CD4-positive, alpha-beta T cell treated with Interleukin-12 subunit alpha and Interleukin-12 subunit beta, for 1 hour (primary cell): ENCODE measurements around the gene TDO2.
"Not testable (repeated sequence)": the region's sequence is repeated elsewhere in the genome, so short reads cannot be mapped to it uniquely, and the experiment has no call there.

ENCODE experiments used
- DNase-seq: peaks from one replicate; pipeline ENCODE4 v3.0.0-alpha.2; 2020

The TDO2 gene

DNA sequence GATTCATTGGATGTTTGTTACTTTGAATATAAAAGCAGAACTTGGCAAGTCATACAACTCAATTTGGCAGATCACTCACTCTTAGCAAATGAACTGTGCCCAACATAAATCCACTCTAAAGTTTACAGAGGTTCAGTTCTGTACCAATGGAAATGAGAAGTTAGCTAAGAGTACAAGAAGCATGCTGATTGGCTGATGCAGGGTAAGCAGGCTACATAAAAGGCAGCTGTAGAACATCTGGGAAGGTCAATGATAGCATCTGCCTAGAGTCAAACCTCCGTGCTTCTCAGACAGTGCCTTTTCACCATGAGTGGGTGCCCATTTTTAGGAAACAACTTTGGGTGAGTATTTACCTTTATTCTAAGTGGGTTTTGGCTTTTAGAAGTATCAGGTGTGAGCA is at the start of gene TDO2:
Gene TDO2 (plus strand): TSS at position 244 of the 400 bp plus-strand sequence. CDS start 63 bp downstream, at position 307.
- no peak for DNase-seq

DNA sequence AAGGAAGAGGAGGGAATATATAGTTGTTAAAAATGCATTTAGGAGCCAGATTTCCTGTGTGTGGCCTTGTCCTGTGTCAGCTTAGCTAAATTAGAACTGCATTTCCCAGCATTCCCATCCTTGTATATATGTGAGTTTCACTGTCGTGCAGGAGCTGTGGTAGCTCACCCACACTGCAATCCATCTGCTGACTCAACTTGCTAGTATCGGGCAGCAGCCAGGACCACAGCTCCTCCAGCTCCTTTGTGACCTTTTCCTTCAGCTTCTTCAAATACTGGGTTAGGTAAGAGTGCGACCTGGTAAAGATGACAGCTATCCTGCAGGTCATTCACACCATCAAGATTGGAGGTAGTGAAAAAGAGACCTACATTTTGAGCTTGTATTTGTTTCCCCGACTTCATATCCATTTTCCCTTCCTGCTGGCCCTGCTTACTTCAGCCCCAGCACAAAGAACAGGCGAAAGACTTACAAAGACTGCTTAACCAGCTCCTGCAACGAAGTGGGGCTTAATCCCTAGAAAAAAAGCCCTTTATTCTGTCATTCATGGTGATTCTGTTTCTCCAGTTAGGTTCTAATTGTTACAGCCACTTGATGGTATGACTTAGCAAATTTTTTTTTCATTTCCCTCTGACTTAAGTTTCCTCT is 48.8 kb upstream of the TDO2 start:
- DNase-seq = no peak

DNA sequence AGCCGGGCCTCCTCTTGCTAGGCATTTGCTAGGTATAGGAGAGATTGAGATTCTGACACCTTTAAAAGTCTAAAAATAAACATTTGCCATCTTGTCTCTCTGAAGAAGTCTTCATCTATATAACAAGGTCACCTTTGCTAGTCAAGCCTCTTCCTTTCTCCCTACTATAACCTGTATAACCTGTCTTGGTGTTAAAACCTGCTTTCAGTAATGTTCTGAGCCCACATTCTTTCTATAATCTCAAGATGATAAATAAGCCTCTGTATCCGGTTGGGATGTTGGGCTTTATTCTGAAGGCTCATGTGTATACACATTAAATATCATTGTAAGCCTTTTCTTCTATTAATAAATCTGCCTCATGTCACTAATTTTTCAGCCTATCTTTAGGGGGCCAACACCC is 47.6 kb upstream of the TDO2 start:
- DNase-seq = no peak

DNA sequence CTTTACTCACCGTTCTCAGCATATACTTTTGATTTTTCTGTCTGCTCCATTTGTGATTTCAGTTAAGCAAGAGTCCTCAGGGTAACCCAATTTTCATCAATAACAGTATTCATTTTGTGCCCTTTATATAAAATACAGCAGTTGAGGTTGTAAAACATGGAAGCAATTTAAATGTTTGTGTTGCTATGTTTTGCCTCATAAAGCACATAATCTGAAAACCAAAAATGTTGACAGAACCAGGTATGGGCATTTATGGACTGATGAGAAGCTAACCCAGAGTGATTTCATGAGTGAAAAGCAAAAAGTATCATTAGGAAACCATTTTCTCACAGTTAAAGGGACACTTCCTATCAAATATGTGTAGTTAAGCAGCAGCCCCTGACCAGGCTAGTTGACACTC is 37.3 kb upstream of the TDO2 start, which contains the start of gene ASIC5:
Gene ASIC5 (minus strand): TSS at position 101 of the 400 bp plus-strand sequence. CDS start 51 bp downstream, at position 50.
- no peak for DNase-seq

DNA sequence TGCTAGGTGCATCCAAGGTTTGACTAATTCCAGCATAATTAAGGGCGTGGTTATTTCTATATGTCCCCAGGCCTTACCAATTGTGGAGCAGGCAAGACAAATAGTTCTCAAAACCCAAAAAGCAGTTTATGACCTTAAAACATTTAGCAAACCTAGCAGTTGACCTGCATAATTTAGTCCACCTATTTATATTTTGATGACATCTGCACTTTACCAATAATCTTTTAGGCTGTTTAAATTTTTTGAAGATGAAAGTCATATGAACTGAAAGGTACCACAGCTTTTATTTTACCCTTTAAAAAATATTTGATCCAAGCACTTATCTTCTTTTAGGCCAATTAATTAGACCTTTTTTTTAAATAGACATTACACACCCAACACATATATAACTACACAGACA is 27.6 kb upstream of the TDO2 start:
- no peak for DNase-seq

DNA sequence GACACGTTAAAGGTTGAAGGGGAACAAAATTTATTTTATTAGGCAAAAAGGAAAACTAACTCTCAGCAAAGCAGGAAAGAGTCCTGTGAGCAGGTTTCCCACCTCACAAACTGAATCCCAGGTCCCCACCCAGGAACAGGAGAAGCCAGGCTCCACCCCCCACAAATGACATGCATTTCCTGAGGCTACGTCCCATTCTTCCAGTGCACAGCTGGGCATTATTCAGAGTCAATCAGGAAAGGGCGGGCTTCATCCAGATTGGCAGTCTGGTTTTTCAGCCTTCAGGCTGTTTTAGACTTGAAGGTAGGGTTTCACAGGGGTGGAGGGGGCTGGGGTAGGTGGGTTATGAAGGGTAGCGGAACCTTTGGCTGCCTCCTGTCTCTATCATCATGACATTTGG is 25.5 kb upstream of the TDO2 start:
- DNase-seq = no peak

DNA sequence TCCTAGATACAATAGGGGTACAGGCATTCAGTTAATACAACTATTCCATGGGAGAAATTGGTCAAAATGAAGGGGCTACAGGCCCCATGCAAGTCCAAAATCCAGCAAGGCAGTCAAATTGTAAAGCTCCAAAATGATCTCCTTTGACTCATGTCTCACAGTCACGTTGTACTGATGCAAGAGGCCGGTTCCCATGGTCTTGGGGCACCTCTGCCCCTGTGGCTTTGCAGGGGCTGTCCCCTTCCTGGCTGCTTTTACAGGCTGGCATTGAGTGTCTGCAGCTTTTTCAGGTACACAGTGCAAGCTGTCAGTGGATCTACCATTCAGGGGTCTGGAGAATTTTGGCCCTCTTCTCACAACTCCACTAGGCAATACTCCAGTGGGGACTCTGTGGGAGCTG is 24.9 kb upstream of the TDO2 start:
- DNase-seq = no peak

DNA sequence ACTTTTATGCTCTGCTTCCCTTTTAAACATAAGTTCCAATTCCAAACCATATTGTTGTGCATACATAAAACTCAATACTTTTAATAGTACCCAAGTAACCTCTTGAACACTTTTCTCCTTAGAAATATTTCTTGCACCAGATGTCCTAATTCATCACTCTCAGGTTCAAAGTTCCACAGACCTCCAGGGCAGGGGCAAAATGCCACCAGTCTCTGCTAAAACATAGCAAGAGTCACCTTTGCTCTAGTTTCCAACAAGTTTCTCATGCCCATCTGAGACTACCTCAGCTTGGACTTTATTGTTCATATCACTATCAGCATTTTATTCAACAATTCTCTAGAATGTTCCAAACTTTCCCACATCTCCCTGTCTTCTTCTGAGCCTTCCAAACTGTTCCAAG is 23.7 kb upstream of the TDO2 start:
- no peak for DNase-seq

DNA sequence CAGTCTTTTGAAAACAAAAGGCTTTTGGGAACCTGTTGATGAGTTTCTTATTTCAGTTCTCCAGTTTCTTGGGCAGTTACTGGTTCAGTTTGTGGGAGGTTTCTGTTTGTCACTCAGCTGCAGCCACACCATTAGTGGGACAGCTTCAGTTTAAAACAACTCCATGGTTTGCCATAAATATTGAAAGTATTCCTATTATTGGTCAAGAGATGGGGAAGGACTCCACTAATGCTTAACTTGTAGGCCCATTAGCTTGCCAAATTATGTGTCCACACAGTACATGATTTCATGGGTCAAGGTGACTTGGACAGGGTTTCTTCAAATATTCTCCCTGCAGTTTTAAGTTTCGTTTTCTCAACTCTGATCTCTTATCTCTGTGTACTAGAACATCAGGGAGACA is 21.9 kb upstream of the TDO2 start:
- DNase-seq = no peak

DNA sequence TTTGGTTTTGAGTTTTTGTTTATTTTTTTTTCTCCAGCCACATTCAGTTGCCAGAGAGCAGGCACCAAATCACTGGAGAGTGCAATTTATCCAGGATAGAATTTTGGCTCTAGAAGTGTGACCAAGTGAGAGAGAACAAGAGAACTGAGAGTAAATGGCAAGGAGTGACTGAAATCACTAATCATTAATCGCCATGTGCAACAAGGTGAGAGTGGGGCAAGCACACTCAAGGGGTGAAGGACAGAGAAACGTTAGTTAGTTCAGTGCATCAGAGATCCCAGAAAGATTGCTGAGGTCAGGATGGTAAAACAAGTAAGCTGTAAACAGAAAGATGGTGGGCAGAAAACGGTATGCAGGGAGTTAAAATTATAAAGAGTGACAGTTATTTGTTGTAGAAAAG is 19.6 kb upstream of the TDO2 start:
- DNase-seq = no peak

DNA sequence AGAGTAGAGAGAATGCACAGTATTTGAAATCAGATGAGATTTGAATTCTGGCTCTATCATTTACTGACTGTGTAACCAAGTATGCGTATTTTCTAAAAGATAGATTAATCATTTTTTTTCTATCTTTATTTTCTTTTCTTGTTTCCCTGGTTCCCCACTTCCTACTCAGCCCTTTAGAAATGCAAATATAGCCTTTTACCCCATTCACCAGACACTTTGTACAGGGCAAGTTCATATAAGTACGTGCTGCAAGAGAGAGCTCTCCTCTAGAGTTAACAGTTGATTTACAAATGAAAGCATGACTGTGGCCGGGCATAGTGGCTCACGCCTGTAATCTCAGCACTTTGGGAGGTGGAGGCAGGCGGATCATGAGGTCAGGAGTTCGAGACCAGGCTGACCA is 17.8 kb upstream of the TDO2 start:
- no peak for DNase-seq

DNA sequence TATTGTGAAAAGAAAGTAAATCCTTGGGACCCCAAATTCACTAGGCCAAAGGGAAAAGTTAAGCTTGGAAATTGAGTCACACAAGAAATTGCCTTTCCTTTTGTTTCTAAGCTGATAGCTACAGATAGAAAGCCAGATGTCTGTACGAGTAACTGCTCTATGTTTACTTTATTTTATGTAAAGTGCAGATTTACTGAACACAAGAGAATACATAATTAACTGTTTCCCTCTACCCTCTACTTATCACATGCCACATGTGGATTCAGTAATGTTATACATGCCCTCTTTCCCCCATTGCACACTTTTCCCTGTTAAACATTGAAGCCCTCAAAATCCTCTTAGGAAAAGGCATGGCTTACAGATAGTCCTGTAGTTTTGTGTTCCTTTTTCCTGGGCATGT is 16.5 kb upstream of the TDO2 start:
- no peak for DNase-seq

DNA sequence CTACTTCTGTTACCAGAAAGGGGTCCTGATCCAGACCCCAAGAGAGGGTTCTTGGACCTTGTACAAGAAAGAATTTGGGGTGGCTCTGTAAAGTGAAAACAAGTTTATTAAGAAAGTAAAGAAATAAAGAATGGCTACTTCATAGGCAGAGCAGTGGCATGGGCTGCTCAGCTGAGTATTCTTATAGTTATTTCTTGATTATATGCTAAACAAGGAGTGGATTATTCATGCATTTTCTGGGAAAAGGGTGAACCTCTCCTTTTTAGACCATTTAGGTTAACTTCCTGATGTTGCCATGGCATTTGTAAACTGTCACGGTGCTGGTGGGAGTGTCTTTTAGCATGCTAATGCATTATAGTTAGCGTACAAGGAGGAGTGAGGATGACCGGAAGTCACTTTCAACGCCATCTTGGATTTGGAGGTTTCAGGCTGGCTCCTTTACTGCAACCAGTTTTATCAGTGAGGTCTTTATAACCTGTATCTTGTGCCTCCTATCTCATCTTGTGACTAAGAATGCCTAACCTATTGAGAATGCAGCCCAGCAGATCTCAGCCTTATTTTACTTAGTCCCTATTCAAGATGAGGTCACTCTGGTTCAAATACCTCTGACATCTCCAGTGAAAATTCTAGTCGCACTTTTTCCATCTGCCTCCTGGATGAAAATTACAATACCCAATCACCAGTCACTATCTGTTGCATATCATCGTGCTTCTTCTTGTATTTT is 15.5 kb upstream of the TDO2 start:
- DNase-seq = no peak

DNA sequence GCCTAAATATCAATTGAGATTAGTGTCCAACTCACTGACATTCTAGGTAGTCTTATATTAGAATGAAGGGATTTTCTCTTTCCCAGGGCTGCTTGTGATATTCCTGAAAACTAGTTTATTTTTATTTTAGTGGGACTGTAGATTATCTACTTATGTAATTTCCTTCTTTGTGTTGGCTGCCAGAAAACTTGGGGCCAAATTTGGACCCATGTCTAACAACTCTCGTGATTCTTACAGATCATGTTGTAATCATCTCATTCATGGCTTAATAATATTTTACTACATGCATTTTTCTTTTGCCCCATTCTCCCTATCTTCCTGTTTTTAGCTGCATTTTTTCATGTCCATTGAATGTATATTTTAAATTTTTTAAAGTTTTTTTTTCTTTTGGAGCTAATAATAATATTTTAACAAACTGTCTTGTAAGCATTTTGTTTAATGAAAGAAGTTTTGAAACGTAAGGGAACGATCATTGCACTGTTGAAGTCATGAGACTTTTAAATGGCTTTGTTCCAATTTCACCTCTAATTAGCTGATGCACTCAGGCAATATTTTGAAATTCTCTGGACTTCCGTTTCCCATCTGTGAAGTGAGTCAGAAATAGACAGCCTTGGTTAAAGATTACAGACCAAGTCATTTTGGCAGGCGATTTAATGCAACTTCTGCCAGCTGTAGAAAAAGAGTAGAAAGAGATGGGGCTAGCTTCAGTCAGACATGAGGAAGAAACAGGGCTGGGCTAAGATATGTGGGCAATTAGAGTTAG is 14.3 kb upstream of the TDO2 start:
- no peak for DNase-seq

DNA sequence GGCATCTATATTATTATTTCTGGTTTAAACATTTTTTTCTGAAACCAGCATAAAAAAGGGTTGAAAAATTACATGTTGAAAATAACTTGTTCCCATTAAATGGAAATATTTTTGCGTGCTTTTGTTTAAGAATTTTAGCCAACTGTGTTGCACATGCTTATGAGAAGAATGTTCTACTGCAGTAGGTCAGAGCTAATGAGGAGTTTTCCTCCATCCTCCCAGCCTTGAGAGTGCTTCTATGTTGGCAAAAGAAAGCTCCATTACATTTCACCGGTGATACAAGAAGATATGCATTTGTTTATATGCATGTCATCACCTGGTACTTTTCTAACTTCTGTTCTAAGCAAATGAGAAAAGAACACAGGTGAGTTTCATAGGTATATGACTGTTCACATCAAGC is 13.6 kb upstream of the TDO2 start:
- DNase-seq = no peak

DNA sequence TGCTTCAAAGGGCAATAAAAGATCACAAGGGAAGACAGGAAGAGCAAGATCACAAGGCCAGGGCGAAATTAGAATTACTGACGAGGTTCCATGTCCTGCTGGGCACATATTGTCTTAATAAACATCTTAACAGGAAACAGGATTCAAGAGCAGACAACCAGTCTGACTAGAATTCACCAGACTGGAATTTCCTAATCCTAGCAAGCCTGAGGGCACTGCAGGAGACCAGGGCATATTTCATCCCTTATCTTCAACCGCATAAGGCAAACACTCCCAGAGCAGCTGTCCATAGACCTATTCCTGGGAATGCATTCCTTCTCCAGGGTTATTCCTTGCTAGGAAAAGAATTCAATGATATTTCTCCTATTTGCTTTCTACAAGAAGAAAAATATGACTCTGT is 12.4 kb upstream of the TDO2 start:
- no peak for DNase-seq

DNA sequence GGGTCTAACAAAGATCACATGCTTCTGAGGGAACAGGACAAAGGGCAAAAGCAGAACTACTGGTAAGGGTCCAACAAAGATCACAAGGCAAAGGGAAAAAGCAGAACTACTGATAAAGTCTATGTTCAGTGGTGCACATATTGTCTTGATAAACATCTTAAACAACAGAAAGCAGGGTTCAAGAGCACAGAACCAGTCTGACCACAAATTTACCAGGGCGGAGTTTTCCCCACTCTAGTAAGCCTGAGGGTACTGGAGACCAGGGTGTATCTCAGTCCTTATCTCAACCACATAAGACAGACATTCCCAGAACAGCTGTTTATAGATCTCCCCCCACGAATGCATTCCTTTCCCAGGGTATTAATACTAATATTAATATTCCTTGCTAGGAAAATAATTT is 5.1 kb upstream of the TDO2 start:
- not testable (repeated sequence) for DNase-seq

DNA sequence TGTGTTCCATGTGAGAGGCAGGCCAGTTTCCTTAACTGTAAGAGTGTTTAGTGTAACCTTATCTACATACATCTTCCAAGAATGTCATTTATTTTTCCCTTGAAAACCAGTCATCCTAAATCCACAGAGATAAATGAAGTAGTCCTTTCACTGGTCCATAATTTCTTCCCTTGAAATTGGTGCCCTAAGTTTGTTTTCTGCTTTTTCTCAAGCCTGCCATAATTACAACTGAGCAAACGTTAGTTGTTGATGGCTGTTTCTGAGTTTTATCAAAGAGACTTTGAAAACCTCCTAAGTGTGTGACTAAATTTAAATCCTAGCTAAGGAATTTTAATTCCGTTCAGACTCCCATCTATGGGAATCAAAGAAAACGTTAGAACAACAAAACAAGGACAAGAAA is 3.6 kb upstream of the TDO2 start:
- no peak for DNase-seq

DNA sequence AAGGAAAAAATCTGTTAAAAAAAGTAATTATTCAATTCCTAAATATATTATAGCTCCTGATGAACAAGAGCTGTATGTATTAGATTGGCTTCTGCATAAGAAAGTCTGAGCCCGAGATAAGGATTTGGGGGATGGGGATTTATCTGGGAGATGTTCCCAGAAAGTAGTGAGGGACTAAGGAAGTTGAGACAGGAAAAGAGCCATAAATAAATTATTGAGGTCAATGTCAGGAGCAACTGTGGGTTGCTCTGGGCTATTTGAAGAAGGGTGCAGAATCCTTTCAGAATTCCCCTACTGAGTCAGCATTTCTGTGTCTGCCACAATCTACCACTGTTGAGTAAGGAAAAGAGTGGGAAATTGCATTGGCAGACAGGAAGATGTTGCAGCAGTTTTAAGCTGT is 3.1 kb upstream of the TDO2 start:
- DNase-seq = no peak

DNA sequence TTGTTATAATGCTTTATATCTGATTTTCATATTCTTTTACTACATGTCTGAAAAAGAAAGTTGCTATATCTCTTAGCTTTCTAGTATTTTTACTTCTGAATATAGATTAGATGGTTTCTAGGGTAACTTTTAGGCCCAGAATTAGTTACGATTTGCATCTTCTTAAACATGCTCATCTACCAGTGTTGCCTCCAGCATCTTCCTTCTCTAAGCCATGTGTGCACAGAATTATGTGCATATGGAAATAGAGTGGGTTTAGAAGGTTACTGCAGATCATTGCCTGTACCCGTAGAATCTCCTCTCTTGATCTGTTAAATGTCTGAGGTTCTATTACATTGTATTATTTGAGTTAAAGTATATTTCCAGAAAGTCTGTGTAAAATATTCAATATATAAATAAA is 2.5 kb upstream of the TDO2 start:
- DNase-seq = no peak

DNA sequence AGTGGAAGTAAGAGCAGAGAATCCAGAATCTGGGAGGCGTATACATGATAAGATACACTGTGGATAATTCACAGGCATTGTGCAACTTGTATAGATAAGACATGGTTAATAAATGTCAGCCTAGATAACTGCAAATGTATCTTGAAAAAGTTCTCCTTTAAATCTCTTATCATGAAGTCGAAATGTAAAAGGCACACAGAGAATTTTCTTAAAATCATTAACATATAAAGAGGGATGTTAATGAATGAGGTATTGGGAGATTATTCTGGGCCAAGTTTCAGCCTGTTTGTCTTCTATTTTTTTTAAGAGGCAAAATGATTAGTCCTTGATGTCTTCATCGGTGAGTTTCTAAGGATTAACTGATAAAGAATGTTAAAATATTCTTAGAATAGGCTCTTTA is 835 bp downstream of the TDO2 start:
- DNase-seq = no peak

DNA sequence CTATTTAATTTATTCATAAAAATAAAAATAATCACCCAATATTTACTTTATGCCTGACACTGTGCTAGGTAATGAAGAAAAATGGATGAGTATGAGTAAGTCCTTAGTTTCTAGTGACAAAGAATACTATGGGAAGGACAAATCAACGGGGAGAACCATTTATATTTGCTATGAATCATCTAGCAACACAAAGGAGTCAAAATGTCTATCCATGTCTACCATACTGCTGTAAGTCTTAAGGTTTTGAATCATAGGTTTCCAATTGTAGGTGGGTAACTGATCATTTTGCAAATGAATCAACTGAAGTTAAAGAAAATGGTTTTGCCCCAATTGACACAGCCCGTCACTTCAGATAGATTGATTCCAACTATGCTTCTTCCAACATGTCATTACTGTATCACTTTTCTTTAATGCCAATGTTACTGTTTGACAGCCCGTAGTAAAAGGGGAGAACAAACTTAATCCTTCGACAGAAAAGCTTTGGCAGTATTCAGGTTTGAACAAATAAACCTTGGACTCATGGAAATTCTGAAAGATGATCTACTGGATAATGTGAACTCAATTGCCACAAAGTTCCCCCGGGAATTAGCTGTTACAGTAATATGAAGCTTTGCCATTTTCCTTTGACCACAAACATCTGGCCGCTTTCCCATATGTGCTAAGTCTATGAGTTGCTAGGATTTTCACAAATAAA is 3.2 kb downstream of the TDO2 start:
- DNase-seq = no peak

DNA sequence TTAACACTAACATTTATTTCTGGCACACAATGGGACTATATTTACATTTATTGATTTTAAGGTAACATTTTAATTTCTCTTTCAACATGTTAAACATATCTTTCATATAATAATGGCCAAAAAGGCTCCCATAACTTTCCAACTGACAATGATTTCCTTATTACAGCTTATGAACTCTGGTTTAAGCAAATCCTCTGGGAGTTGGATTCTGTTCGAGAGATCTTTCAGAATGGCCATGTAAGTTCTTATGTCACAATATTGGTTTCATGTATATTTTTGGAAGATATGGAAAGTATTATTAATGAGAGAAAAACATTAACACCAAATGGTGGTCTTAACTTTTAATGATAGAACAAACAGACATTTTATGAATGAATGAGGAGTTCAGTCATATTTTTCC is 4.1 kb downstream of the TDO2 start:
- no peak for DNase-seq
